Osteoblast (primary cell): ENCODE results near the gene SH3GLB2. TPM values are rescaled to one million over a fixed set of nuclear protein-coding genes. Genes with fewer than 3 reads are reported as not detected.

Source experiments
- DNase-seq: peaks from one replicate; pipeline ENCODE4 v3.0.0; 2011; ENCODE audit warnings: low spot score, mixed read lengths; ENCODE audit not compliant: insufficient read length; ENCODE audit errors: missing footprints
- H2AFZ ChIP-seq: 2 replicates; pipeline ENCODE4 v1.6.0; 2011; ENCODE audit warnings: mild to moderate bottlenecking, low read length
- H3K27ac ChIP-seq: 2 replicates; pipeline ENCODE4 v1.5.1; 2011; ENCODE audit warnings: mild to moderate bottlenecking, low read depth, low read length, moderate library complexity
- H3K27me3 ChIP-seq: 2 replicates; pipeline ENCODE4 v1.6.0; 2012; ENCODE audit warnings: mild to moderate bottlenecking, control low read depth, inconsistent platforms, low read length, moderate library complexity; ENCODE audit not compliant: insufficient read depth
- H3K36me3 ChIP-seq: 2 replicates; pipeline ENCODE4 v1.5.1; 2011; ENCODE audit warnings: mild to moderate bottlenecking, low read length, control low read depth, moderate library complexity; ENCODE audit not compliant: insufficient read depth
- H3K4me1 ChIP-seq: 2 replicates; pipeline ENCODE4 v1.5.1; 2011; ENCODE audit warnings: mild to moderate bottlenecking, low read length, control low read depth, moderate library complexity; ENCODE audit not compliant: insufficient read depth
- H3K4me2 ChIP-seq: 2 replicates; pipeline ENCODE4 v1.6.0; 2011; ENCODE audit warnings: mild to moderate bottlenecking, low read length; ENCODE audit not compliant: insufficient read depth
- H3K4me3 ChIP-seq: fragments of 200-600 bp; sonication (generic); 3 replicates; pipeline ENCODE4 v1.5.1; 2012; ENCODE audit warnings: mild to moderate bottlenecking, low read length, inconsistent platforms; ENCODE audit not compliant: insufficient read depth
- H3K79me2 ChIP-seq: 2 replicates; pipeline ENCODE4 v1.6.0; 2012; ENCODE audit warnings: mild to moderate bottlenecking, low read length, control low read depth, inconsistent platforms; ENCODE audit not compliant: insufficient read depth
- H3K9me3 ChIP-seq: 2 replicates; pipeline ENCODE4 v1.5.1; 2011; ENCODE audit warnings: low read depth, low read length, control low read depth
- H4K20me1 ChIP-seq: 2 replicates; pipeline ENCODE4 v1.6.0; 2012; ENCODE audit warnings: mild to moderate bottlenecking, low read length, control low read depth; ENCODE audit not compliant: insufficient read depth
- total RNA-seq: library from RNA; depleted of rRNA; stranded (reverse); fragments of >200 nt; gene quantifications from 2 replicates; pipeline ENCODE4 v1.2.3, GENCODE V29; 2012
- TF ChIP-seq, protein P1 (sequence below): IDR thresholded peaks from 2 replicates; pipeline ENCODE4 v1.5.1; 2011; ENCODE audit warnings: mild to moderate bottlenecking, low read depth, low read length, moderate library complexity; ENCODE audit errors: extremely low read depth

SH3GLB2 gene
- total RNA-seq, 1 donor, result 37.3 TPM

DNA sequence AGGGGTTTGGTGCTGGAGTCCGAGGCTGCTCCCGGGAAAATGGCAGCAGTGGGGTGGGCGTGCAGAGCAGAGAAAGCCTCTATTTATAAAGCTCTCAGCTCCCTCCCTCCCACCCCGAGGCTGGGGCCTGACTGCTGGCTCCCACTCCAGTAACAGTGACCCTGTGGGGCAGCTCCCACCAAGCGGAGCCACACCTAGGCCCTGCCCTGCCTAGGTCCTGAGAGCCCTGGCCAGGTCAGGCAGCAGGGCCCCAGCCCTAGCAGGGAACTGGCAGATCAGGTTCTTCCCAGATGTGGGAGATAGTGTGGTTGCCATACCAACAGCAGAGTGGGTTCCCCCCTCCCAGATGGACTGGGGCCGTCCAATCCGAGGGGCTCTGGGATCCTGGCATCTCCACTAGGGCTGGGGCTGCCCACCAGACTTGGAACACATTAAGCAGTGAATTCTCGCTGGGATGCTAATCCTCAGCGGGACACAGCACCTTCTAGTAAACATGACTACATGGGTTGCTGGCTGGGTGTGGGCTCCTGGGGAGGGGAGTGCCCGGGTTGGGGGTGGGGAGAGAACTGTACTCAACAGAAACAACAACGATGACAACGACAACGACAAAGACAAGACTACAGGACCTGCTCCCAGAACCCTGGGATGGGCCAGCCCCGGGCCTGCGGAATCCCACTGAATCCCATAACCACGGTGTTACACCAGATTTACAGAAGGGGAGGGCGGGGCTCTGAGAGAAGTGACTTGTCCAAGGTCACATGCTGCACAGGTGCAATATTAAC is 1.5 kb downstream of the SH3GLB2 start:
- H3K36me3 ChIP-seq, result no peaks in the 10 kb centered on the region
- H4K20me1 ChIP-seq, result peaks cover 13% of the 10 kb centered on the region
- H3K27me3 ChIP-seq, result no peaks in the 10 kb centered on the region
- TF ChIP-seq, protein P1, sequence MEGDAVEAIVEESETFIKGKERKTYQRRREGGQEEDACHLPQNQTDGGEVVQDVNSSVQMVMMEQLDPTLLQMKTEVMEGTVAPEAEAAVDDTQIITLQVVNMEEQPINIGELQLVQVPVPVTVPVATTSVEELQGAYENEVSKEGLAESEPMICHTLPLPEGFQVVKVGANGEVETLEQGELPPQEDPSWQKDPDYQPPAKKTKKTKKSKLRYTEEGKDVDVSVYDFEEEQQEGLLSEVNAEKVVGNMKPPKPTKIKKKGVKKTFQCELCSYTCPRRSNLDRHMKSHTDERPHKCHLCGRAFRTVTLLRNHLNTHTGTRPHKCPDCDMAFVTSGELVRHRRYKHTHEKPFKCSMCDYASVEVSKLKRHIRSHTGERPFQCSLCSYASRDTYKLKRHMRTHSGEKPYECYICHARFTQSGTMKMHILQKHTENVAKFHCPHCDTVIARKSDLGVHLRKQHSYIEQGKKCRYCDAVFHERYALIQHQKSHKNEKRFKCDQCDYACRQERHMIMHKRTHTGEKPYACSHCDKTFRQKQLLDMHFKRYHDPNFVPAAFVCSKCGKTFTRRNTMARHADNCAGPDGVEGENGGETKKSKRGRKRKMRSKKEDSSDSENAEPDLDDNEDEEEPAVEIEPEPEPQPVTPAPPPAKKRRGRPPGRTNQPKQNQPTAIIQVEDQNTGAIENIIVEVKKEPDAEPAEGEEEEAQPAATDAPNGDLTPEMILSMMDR, result no peak
- peak overlapping the region; percentile 80 for H3K4me3 ChIP-seq
- no peak overlapping the region for H2AFZ ChIP-seq
- H3K27ac ChIP-seq, result no peak overlapping the region
- H3K4me1 ChIP-seq, result peaks cover 16% of the 10 kb centered on the region
- no peaks in the 10 kb centered on the region for H3K9me3 ChIP-seq
- DNase-seq, result peak; percentile 92
- peaks cover 29% of the 10 kb centered on the region for H3K79me2 ChIP-seq
- H3K4me2 ChIP-seq, result peak overlapping the region; percentile 90

- Histone ChIP-seq H3K4me3 (no peak overlapping the region), H3K9me3 (no peaks in the 10 kb centered on the region), H3K4me2 (peak overlapping the region; percentile 36), H3K27ac (no peak overlapping the region), H4K20me1 (peaks cover 13% of the 10 kb centered on the region), H3K4me1 (peaks cover 16% of the 10 kb centered on the region), H3K79me2 (peaks cover 29% of the 10 kb centered on the region), H3K36me3 (no peaks in the 10 kb centered on the region), H3K27me3 (no peaks in the 10 kb centered on the region), H2AFZ (peak overlapping the region; percentile 6)
- DNase-seq, result no peak
- TF ChIP-seq, protein P1, result no peak
Observed at GRCh38 chr9:129023908-129024233, 4.3 kb downstream of the SH3GLB2 start.

DNA sequence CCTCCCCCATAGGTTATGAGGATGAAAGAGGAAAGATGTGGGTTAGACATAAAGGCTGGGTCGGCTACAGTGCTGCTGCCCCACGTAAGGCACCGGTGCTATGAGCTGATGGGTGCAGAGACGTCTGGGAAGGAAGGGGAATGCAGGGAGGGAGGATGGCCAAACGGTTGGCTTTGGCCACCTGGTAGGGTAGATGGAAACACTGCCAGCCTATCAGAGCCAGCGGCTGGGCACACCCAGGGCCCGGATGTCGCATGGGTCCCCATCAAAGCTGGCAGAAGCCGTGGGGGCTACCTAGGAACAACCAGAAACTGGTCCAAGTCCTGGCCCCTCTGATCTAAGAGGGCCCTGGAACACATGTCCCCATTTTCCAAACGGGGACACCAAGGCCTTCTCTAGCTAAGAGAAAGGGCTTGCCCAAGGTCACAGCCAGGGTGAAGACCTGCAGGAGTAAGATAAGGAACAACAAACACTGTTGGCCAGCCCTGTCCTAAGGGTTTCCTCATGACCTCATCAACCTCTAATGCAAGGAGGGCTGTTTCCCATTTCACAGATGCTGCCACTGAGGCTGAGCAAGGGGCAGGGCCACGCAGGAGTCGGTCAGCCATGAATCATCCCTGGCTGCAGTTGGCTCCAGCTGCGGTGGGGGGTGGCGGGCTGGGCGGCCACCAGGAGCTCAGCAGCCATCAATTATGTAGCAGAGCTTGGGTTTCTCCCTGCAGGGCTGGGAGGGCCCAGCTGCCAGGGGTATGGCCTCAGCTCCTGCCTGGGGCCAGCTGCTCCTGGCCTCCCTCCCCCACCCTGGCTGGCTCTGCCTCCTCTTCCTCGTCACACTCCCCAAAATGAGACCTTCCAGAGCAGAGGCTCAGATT is 4.9 kb downstream of the SH3GLB2 start:
- no peak overlapping the region for H3K4me3 ChIP-seq
- peaks cover 29% of the 10 kb centered on the region for H3K79me2 ChIP-seq
- no peaks in the 10 kb centered on the region for H3K27me3 ChIP-seq
- no peaks in the 10 kb centered on the region for H3K36me3 ChIP-seq
- H3K4me1 ChIP-seq, result peaks cover 16% of the 10 kb centered on the region
- no peaks in the 10 kb centered on the region for H3K9me3 ChIP-seq
- peaks cover 13% of the 10 kb centered on the region for H4K20me1 ChIP-seq
- TF ChIP-seq, protein P1, result no peak
- peak overlapping the region; percentile 6 for H2AFZ ChIP-seq
- DNase-seq, result peak; percentile 96
- peak overlapping the region; percentile 36 for H3K4me2 ChIP-seq
- no peak overlapping the region for H3K27ac ChIP-seq

GRCh38 chr9:129022037-129022436 is 6.1 kb downstream of the SH3GLB2 start:
- peak; percentile 64 for DNase-seq
- peaks cover 22% of the 10 kb centered on the region for H3K79me2 ChIP-seq
- no peak overlapping the region for H3K4me2 ChIP-seq
- H3K36me3 ChIP-seq, result no peaks in the 10 kb centered on the region
- no peak overlapping the region for H2AFZ ChIP-seq
- H3K27me3 ChIP-seq, result no peaks in the 10 kb centered on the region
- peaks cover 8% of the 10 kb centered on the region for H4K20me1 ChIP-seq
- no peaks in the 10 kb centered on the region for H3K9me3 ChIP-seq
- no peak overlapping the region for H3K27ac ChIP-seq
- peaks cover 8% of the 10 kb centered on the region for H3K4me1 ChIP-seq
- TF ChIP-seq, protein P1, result no peak
- no peak overlapping the region for H3K4me3 ChIP-seq
